Measurements from ENCODE around the gene AHRR. TPM values are rescaled to one million over a fixed set of nuclear protein-coding genes. Genes with fewer than 3 reads are reported as not detected.

AHRR gene
- total and polyA plus RNA-seq, 9 of the 15 experiments (the other 6 are each of a cell fraction or from before 2014, with no cell fraction given) = 0.06 to 1.6 (median 0.75) TPM; not detected in 1

- TF ChIP-seq RHOXF2B (CRISPR knock-in tag; conservative IDR thresholded peaks at IDR 0.05) (no peak), ZNF695 (CRISPR knock-in tag; IDR thresholded peaks at IDR 0.05) (no peak), ZNF445 (CRISPR knock-in tag; IDR thresholded peaks at IDR 0.05; ENCODE audit: low read depth) (no peak), ZNF449 (CRISPR knock-in tag; IDR thresholded peaks at IDR 0.05) (no peak), MTA1 (IDR thresholded peaks at IDR 0.05; ENCODE audit: borderline replicate concordance) (no peak), FOXP1 (CRISPR knock-in tag; IDR thresholded peaks at IDR 0.05) (no peak), ILF3 (IDR thresholded peaks at IDR 0.05; ENCODE audit: borderline replicate concordance) (no peak), DIDO1 (tag; IDR thresholded peaks at IDR 0.05; ENCODE audit: low read depth) (no peak), SP1 (CRISPR knock-in tag; IDR thresholded peaks at IDR 0.05) (no peak), ZNF239 (CRISPR knock-in tag; IDR thresholded peaks at IDR 0.05) (no peak), ZNF79 (CRISPR knock-in tag; IDR thresholded peaks at IDR 0.05; ENCODE audit: low read depth) (no peak), PTRF (tag; IDR thresholded peaks at IDR 0.05) (no peak), NEUROD1 (IDR thresholded peaks at IDR 0.05; ENCODE audit: borderline replicate concordance, low read depth, low read length, partially characterized antibody) (no peak), HMG20B (CRISPR knock-in tag; IDR thresholded peaks at IDR 0.05) (no peak), POLR2G (IDR thresholded peaks at IDR 0.05; ENCODE audit: low read depth, low read length) (no peak)
- TF ChIP-seq, protein P1, sequence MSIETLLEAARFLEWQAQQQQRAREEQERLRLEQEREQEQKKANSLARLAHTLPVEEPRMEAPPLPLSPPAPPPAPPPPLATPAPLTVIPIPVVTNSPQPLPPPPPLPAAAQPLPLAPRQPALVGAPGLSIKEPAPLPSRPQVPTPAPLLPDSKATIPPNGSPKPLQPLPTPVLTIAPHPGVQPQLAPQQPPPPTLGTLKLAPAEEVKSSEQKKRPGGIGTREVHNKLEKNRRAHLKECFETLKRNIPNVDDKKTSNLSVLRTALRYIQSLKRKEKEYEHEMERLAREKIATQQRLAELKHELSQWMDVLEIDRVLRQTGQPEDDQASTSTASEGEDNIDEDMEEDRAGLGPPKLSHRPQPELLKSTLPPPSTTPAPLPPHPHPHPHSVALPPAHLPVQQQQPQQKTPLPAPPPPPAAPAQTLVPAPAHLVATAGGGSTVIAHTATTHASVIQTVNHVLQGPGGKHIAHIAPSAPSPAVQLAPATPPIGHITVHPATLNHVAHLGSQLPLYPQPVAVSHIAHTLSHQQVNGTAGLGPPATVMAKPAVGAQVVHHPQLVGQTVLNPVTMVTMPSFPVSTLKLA (conservative IDR thresholded peaks at IDR 0.05) = no peak
- ChIA-PET CTCF (ENCODE audit: low intra/inter-chr PET ratio) (no interaction called here), POLR2A (no interaction called here)
- 2% methylated on average over 13 of the region's 14 CpGs for WGBS (ENCODE audit: insufficient coverage, low coverage, missing lambda C conversion rate)
- FAIRE-seq (no peak), ATAC-seq (no peak), DNase-seq (ENCODE audit: extremely low read depth in 1 of 4, low spot score in 3 of 4) (no peak)
- peak overlapping the region in 1 of 2 experiments; percentile 31; a peak in 1 of 4 replicates for H3K9ac ChIP-seq (ENCODE audit: insufficient read depth in 1 of 2, low read depth in 2 of 2, low read length in 2 of 2)
- no peaks in the 10 kb centered on the region for H3K9me3 ChIP-seq (replicated peaks; ENCODE audit: control insufficient read depth, insufficient read depth, low read depth, low read length)
- no peak overlapping the region for H3K27ac ChIP-seq (ENCODE audit: extremely low read depth, low read depth, low read length)
- peaks cover 0 to 18% of the 10 kb centered on the region in 2 experiments; a peak in 2 of 5 replicates for H3K4me1 ChIP-seq (replicated peaks in 1 of 2; ENCODE audit: control insufficient read depth in 2 of 2, insufficient read depth in 2 of 2, low read length in 2 of 2)
- no peaks in the 10 kb centered on the region for H3K9me1 ChIP-seq (ENCODE audit: control insufficient read depth, insufficient read depth, low read length)
- H3K4me3 ChIP-seq = no peak overlapping the region
- no peak overlapping the region for H2AFZ ChIP-seq (ENCODE audit: low read depth, low read length)
- in situ Hi-C loops (cut with MboI) = no loop called here
- H3K36me3 ChIP-seq (ENCODE audit: control insufficient read depth, insufficient read depth, low read length) = no peaks in the 10 kb centered on the region
- intact Hi-C loops (cut with micrococcal nuclease) = no loop called here
- H3K79me2 ChIP-seq (ENCODE audit: control insufficient read depth, insufficient read depth, low read length) = no peaks in the 10 kb centered on the region
- no TSS peak for BruUV-seq (replicated peaks)
- H4K20me1 ChIP-seq (replicated peaks; ENCODE audit: control insufficient read depth, insufficient read depth, low read length) = peaks cover 42% of the 10 kb centered on the region
- H3K27me3 ChIP-seq (ENCODE audit: control insufficient read depth in 2 of 2, insufficient read depth in 2 of 2, low read length in 2 of 2) = peaks cover 74 to 87% of the 10 kb centered on the region in 2 experiments
- H3K4me2 ChIP-seq (ENCODE audit: insufficient read depth, low read length) = no peak overlapping the region
These were observed 48.9 kb downstream of the AHRR start for GRCh38 chr5:370311-370958.
